CD14-positive monocyte (primary cell): ENCODE data around the gene EPOP. TPM values are rescaled to one million over a fixed set of nuclear protein-coding genes. Genes with fewer than 3 reads are reported as not detected.
"Not testable (repeated sequence)": the region's sequence is repeated elsewhere in the genome, so short reads cannot be mapped to it uniquely, and the experiment has no call there.

Source experiments
- DNase-seq, 3 donors: peaks; one replicate each; pipeline ENCODE4 v3.0.0-alpha.2; 2011 to 2022
- H2AFZ ChIP-seq: 2 replicates; pipeline ENCODE4 v1.6.0; 2012; ENCODE audit warnings: mild to moderate bottlenecking, low read depth, low read length, inconsistent platforms; ENCODE audit not compliant: insufficient read depth, poor library complexity, severe bottlenecking
- H3K27ac ChIP-seq, 2 donors: 1 replicate in 1 of 2; 2 replicates in 1 of 2; pipeline ENCODE4 v1.5.1; 2012 to 2013; ENCODE audit warnings: low read length in 2 of 2, control low read depth in 1 of 2, inconsistent platforms in 1 of 2, low read depth in 1 of 2, mild to moderate bottlenecking in 1 of 2
- H3K27me3 ChIP-seq, 2 donors: one replicate each; pipeline versions ENCODE4 v1.6.0 to v1.6.1; 2011 to 2013; ENCODE audit warnings: low read length in 2 of 2; ENCODE audit not compliant: control insufficient read depth in 2 of 2, insufficient read depth in 2 of 2
- H3K36me3 ChIP-seq, 2 donors: replicated peaks in 1 of 2; 1 replicate in 1 of 2; 2 replicates in 1 of 2; pipeline versions ENCODE4 v1.5.1 to v1.6.1; 2012 to 2013; ENCODE audit warnings: low read length in 2 of 2, control low read depth in 1 of 2, inconsistent platforms in 1 of 2, mild to moderate bottlenecking in 1 of 2; ENCODE audit not compliant: insufficient read depth in 2 of 2, control insufficient read depth in 1 of 2
- H3K4me1 ChIP-seq, 2 donors: 1 replicate in 1 of 2; 2 replicates in 1 of 2; pipeline versions ENCODE4 v1.5.1 to v1.6.1; 2012 to 2013; ENCODE audit warnings: low read length in 2 of 2, control low read depth in 1 of 2, inconsistent platforms in 1 of 2, mild to moderate bottlenecking in 1 of 2, moderate library complexity in 1 of 2; ENCODE audit not compliant: insufficient read depth in 2 of 2, control insufficient read depth in 1 of 2
- H3K4me2 ChIP-seq: replicated peaks from 2 replicates; pipeline ENCODE3; 2012; ENCODE audit warnings: low read length, moderate library complexity, mild to moderate bottlenecking; ENCODE audit not compliant: poor library complexity, severe bottlenecking; ENCODE audit errors: extremely low read depth
- H3K4me3 ChIP-seq, 3 experiments: fragments of 200-600 bp in 1 of 3; sonication (generic) in 1 of 3; replicated peaks in 1 of 3; 1 replicate in 2 of 3; 2 replicates in 1 of 3; pipeline ENCODE4 v1.5.1; 2011 to 2013; ENCODE audit warnings: low read length in 3 of 3, mild to moderate bottlenecking in 3 of 3, control low read depth in 2 of 3, low read depth in 2 of 3, inconsistent platforms in 1 of 3, moderate library complexity in 1 of 3
- H3K79me2 ChIP-seq: 2 replicates; pipeline ENCODE4 v1.6.0; 2012; ENCODE audit warnings: mild to moderate bottlenecking, control low read depth, inconsistent platforms, low read length, moderate library complexity; ENCODE audit not compliant: insufficient read depth
- H3K9ac ChIP-seq: 2 replicates; pipeline ENCODE4 v1.6.0; 2017; ENCODE audit warnings: low read length, mild to moderate bottlenecking; ENCODE audit not compliant: insufficient read depth, poor library complexity, severe bottlenecking
- H3K9me3 ChIP-seq, 2 donors: replicated peaks in 1 of 2; 1 replicate in 1 of 2; 2 replicates in 1 of 2; pipeline versions ENCODE4 v1.5.1 to v1.6.1; 2012 to 2013; ENCODE audit warnings: low read length in 2 of 2, control low read depth in 1 of 2; ENCODE audit not compliant: control insufficient read depth in 1 of 2, insufficient read depth in 1 of 2
- H4K20me1 ChIP-seq: 2 replicates; pipeline ENCODE4 v1.6.0; 2012; ENCODE audit warnings: mild to moderate bottlenecking, low read length, control low read depth, moderate library complexity; ENCODE audit not compliant: insufficient read depth
- H3K27ac Mint-ChIP-seq, 7 donors: one replicate each; pipeline ENCODE4 v1.8.0; 2020; ENCODE audit warnings: mild to moderate bottlenecking in 7 of 7, mixed read lengths in 7 of 7, moderate library complexity in 6 of 7, inconsistent platforms in 2 of 7
- H3K27me3 Mint-ChIP-seq, 3 donors: one replicate each; pipeline ENCODE4 v1.8.0; 2021 to 2022; ENCODE audit warnings: low read depth in 3 of 3, mild to moderate bottlenecking in 3 of 3, mixed read lengths in 3 of 3, moderate library complexity in 3 of 3, inconsistent platforms in 1 of 3
- H3K36me3 Mint-ChIP-seq, 2 donors: one replicate each; pipeline ENCODE4 v1.8.0; 2020; ENCODE audit warnings: mixed read lengths in 2 of 2, inconsistent platforms in 1 of 2, mild to moderate bottlenecking in 1 of 2
- H3K4me1 Mint-ChIP-seq: one replicate; pipeline ENCODE4 v1.8.0; 2020; ENCODE audit warnings: mild to moderate bottlenecking, mixed read lengths
- H3K4me3 Mint-ChIP-seq, 2 donors: one replicate each; pipeline ENCODE4 v1.8.0; 2020; ENCODE audit warnings: mild to moderate bottlenecking in 2 of 2, mixed read lengths in 2 of 2, moderate library complexity in 1 of 2
- H3K9me3 Mint-ChIP-seq, 7 donors: one replicate each; pipeline ENCODE4 v1.8.0; 2020 to 2022; ENCODE audit warnings: mixed read lengths in 7 of 7, mild to moderate bottlenecking in 6 of 7, moderate library complexity in 6 of 7, inconsistent platforms in 2 of 7
- WGBS: methylation state at CpG from one replicate; pipeline ENCODE4 v1.1.5; 2013; ENCODE audit warnings: missing lambda C conversion rate; ENCODE audit not compliant: insufficient coverage; 5-methylcytosine and 5-hydroxymethylcytosine counted together
- intact Hi-C, 2 donors: fragments of 100-400 bp; cut with micrococcal nuclease; formaldehyde crosslinking; loops; one replicate each; pipeline versions ENCODE4 v1.15.0 to v1.15.1; 2023
- polyA plus RNA-seq, 3 donors: library from polyadenylated mRNA; depleted of rRNA in 1 of 3; unstranded in 2 of 3; stranded (reverse) in 1 of 3; fragments of 300-500 nt in 2 of 3; fragments of >200 nt in 1 of 3; fragmentation: Illumina TruSeq in 2 of 3; gene quantifications; 1 replicate in 2 of 3; 2 replicates in 1 of 3; pipeline ENCODE4 v1.2.3, GENCODE V29; 2012 to 2021
- TF ChIP-seq, protein P1 (sequence below): fragments of 200-600 bp; IDR thresholded peaks from one replicate; pipeline ENCODE4 v1.8.0; 2022; ENCODE audit warnings: antibody characterized with exemption, mild to moderate bottlenecking

EPOP gene
- polyA plus RNA-seq, 3 donors: 0.63 TPM; not detected in 2

DNA sequence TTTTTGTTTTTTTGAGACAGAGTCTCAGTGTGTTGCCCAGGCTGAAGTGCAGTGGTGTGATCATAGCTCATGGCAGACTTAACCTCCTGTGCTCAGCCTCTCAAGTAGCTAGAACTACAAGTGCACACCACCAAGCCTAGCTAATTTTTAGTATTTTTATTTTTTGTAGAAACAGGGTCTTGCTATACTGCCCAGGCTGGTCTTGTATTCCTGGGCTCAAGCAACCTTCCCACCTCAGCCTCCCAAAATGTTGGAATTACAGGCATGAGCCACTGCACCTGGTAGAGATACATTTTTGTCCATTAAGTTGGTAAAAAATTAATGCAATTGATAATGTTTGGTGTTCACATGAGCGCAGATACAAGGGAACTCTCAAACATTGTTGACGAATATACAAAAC is 46.8 kb downstream of the EPOP start:
- Mint-ChIP-seq H3K4me1 (peaks cover 6% of the 10 kb centered on the region), H3K27me3 (peaks cover 16 to 35% (median 21%) of the 10 kb centered on the region in 3 donors), H3K36me3 (no peaks in the 10 kb centered on the region), H3K9me3 (peaks cover 0 to 10% (median 4%) of the 10 kb centered on the region in 7 donors), H3K4me3 (no peak overlapping the region), H3K27ac (no peak overlapping the region)
- Histone ChIP-seq H3K36me3 (no peaks in the 10 kb centered on the region), H3K9me3 (no peaks in the 10 kb centered on the region), H3K27me3 (peaks cover 4 to 6% of the 10 kb centered on the region in 2 donors), H4K20me1 (no peaks in the 10 kb centered on the region), H3K27ac (no peak overlapping the region), H3K9ac (no peak overlapping the region), H3K79me2 (no peaks in the 10 kb centered on the region), H3K4me2 (no peak overlapping the region), H3K4me1 (peaks cover 2 to 5% of the 10 kb centered on the region in 2 donors), H2AFZ (no peak overlapping the region), H3K4me3 (no peak overlapping the region)
- intact Hi-C loops: no loop called here
- DNase-seq: no peak
- TF ChIP-seq, protein P1, sequence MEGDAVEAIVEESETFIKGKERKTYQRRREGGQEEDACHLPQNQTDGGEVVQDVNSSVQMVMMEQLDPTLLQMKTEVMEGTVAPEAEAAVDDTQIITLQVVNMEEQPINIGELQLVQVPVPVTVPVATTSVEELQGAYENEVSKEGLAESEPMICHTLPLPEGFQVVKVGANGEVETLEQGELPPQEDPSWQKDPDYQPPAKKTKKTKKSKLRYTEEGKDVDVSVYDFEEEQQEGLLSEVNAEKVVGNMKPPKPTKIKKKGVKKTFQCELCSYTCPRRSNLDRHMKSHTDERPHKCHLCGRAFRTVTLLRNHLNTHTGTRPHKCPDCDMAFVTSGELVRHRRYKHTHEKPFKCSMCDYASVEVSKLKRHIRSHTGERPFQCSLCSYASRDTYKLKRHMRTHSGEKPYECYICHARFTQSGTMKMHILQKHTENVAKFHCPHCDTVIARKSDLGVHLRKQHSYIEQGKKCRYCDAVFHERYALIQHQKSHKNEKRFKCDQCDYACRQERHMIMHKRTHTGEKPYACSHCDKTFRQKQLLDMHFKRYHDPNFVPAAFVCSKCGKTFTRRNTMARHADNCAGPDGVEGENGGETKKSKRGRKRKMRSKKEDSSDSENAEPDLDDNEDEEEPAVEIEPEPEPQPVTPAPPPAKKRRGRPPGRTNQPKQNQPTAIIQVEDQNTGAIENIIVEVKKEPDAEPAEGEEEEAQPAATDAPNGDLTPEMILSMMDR: no peak
- WGBS: 100% methylated on average over 1 of the region's 2 CpGs

DNA sequence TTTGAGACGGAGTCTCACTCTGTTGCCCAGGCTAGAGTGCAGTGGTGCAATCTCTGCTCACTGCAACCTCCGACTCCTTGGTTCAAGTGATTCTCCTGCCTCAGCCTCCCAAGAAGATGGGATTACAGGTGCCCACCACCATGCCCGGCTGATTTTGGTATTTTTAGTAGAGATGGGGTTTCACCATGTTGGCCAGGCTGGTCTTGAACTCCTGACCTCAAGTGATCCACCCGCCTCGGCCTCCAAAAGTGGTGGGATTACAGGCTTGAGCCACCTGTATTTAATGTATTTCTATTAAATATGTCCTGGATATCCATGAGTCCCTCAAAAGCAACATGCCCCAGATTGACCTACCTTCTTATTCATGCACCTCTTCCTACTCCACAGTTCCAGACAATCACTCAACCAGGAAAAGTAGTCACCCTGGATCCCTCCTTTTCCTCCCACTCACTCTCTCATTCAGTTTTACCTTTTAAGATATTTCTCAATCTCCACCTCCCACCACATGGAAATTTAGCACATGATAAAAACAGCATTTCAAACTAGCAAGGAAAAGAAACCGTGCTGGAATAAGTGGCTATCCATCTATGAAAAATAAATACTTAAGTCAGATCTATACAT is 48.0 kb downstream of the EPOP start:
- intact Hi-C loops, H3K27ac ChIP-seq, H3K4me3 ChIP-seq, H3K9me3 Mint-ChIP-seq, H3K27me3 ChIP-seq, H3K27ac Mint-ChIP-seq, H3K4me1 ChIP-seq, H3K9ac ChIP-seq, H2AFZ ChIP-seq, H3K79me2 ChIP-seq, H3K36me3 ChIP-seq, H4K20me1 ChIP-seq, H3K4me3 Mint-ChIP-seq, H3K4me2 ChIP-seq, DNase-seq, H3K4me1 Mint-ChIP-seq, H3K36me3 Mint-ChIP-seq, H3K9me3 ChIP-seq: not testable (repeated sequence)
- peaks cover 24 to 42% (median 27%) of the 10 kb centered on the region in 3 donors for H3K27me3 Mint-ChIP-seq
- no CpG with 5 or more reads among the region's 6 CpGs for WGBS
